ENCODE data around the gene BCHE. TPM values are rescaled to one million over a fixed set of nuclear protein-coding genes. Genes with fewer than 3 reads are reported as not detected.

Gene BCHE
- total RNA-seq, 4 donors from 2014 or later = 9.7 to 252 (median 33.4) TPM

DNA sequence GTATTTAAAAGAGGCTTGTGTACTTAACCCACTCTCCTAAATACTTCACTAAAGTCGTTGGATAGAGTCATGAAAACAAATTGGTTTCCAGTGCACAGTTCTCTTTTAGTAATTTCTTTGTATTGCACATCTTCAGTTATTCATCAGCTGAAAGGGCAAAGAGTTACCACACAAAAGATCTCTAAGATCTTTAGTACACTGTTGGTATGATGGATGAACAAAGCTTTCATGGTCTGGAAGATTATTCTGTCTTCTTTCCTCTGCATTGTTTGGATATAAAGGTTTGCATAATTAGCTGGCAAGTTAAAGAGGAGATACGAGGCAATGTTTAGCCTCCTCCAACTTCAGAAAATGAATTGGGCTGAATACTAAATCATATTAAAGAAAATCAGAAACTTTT, 40.5 kb downstream of the BCHE start:
- TF ChIP-seq POLR2A (IDR thresholded peaks at IDR 0.05) = no peak
- TF ChIP-seq, protein P1, sequence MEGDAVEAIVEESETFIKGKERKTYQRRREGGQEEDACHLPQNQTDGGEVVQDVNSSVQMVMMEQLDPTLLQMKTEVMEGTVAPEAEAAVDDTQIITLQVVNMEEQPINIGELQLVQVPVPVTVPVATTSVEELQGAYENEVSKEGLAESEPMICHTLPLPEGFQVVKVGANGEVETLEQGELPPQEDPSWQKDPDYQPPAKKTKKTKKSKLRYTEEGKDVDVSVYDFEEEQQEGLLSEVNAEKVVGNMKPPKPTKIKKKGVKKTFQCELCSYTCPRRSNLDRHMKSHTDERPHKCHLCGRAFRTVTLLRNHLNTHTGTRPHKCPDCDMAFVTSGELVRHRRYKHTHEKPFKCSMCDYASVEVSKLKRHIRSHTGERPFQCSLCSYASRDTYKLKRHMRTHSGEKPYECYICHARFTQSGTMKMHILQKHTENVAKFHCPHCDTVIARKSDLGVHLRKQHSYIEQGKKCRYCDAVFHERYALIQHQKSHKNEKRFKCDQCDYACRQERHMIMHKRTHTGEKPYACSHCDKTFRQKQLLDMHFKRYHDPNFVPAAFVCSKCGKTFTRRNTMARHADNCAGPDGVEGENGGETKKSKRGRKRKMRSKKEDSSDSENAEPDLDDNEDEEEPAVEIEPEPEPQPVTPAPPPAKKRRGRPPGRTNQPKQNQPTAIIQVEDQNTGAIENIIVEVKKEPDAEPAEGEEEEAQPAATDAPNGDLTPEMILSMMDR (IDR thresholded peaks at IDR 0.05) = no peak
- Histone ChIP-seq H3K27me3 (no peaks in the 10 kb centered on the region), H3K27ac (no peak overlapping the region), H3K9me3 (no peaks in the 10 kb centered on the region), H3K36me3 (no peaks in the 10 kb centered on the region), H3K4me1 (peaks cover 0 to 8% of the 10 kb centered on the region in 2 donors), H3K4me3 (no peak overlapping the region)
- no peak for DNase-seq
- intact Hi-C loops (cut with DNase I; ENCODE audit: low total_unique reads) = no loop called here

DNA sequence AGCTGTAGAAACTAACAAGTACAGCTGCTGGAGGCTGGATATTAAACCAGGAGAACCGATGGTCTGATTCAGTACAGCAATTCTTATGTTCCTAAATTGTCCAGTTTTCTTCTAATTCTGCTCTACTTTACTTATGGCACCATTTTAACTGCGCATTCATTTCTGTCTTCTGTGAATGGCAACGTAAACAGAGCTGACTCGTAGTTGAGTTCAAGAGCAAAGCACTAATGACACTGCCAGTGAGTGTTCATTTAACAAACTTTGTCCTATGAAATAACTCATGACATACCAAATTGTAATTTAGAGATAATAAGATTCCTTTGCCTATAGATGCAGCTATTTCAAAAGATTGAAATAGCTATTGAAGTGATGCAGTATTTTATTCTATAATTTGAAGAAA, 48.7 kb downstream of the BCHE start:
- intact Hi-C loops (cut with DNase I; ENCODE audit: low total_unique reads) = no loop called here
- DNase-seq = no peak
- TF ChIP-seq, protein P1 (IDR thresholded peaks at IDR 0.05) = no peak
- no peak for TF ChIP-seq POLR2A (IDR thresholded peaks at IDR 0.05)

DNA sequence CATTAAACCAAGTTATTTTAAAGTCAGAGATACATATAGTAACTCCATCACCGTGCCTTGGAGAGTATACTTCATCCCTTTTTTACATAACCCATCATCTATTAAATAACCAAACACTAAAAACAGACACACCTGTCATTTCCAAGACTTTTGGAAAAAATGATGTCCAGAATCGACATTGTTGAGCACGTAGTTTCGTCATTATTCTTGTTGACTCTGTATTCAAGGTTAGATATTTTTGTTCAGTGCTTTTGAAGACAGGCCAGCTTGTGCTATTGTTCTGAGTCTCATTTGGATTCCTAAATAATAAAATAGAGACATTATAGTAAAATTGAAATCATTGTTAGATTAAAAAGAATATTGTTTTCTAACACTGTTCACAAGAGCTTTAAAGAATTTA, 51.2 kb downstream of the BCHE start:
- H3K27ac ChIP-seq = no peak overlapping the region
- TF ChIP-seq POLR2A (IDR thresholded peaks at IDR 0.05) = no peak
- TF ChIP-seq, protein P1 (IDR thresholded peaks at IDR 0.05) = no peak
- H3K27me3 ChIP-seq = no peaks in the 10 kb centered on the region
- no peaks in the 10 kb centered on the region for H3K36me3 ChIP-seq
- DNase-seq = no peak
- no peaks in the 10 kb centered on the region for H3K9me3 ChIP-seq
- no peak overlapping the region for H3K4me3 ChIP-seq
- no peaks in the 10 kb centered on the region for H3K4me1 ChIP-seq
- intact Hi-C loops (cut with DNase I; ENCODE audit: low total_unique reads) = no loop called here

More for the DNA sequence above, 48.7 kb downstream of the BCHE start:
- no peaks in the 10 kb centered on the region for H3K9me3 ChIP-seq
- H3K4me3 ChIP-seq = no peak overlapping the region
- no peak overlapping the region for H3K27ac ChIP-seq
- no peaks in the 10 kb centered on the region for H3K4me1 ChIP-seq
- H3K27me3 ChIP-seq = no peaks in the 10 kb centered on the region
- H3K36me3 ChIP-seq = no peaks in the 10 kb centered on the region

DNA sequence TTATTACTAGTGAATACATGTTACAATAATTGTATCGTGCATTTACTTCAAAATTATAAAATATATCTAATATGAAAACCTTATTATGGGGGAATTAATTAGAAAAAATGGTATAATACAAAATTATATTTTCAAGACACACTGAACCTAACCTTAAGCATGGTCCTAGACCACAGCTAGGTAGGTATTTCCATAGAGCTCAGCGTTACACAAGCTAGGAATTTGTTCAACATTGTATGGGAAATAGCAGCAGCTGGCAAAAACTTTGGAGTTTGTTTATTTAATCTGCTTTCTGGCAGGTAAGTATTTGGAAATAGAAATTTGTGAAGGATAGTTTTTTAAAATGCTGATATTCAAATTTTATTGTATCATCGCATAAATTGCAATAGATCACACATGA, 52.9 kb downstream of the BCHE start:
- DNase-seq = no peak
- Histone ChIP-seq H3K4me3 (no peak overlapping the region), H3K36me3 (no peaks in the 10 kb centered on the region), H3K9me3 (no peaks in the 10 kb centered on the region), H3K4me1 (no peaks in the 10 kb centered on the region), H3K27me3 (no peaks in the 10 kb centered on the region), H3K27ac (no peak overlapping the region)
- no peak for TF ChIP-seq POLR2A (IDR thresholded peaks at IDR 0.05)
- TF ChIP-seq, protein P1 (IDR thresholded peaks at IDR 0.05) = no peak
- intact Hi-C loops (cut with DNase I; ENCODE audit: low total_unique reads) = no loop called here

DNA sequence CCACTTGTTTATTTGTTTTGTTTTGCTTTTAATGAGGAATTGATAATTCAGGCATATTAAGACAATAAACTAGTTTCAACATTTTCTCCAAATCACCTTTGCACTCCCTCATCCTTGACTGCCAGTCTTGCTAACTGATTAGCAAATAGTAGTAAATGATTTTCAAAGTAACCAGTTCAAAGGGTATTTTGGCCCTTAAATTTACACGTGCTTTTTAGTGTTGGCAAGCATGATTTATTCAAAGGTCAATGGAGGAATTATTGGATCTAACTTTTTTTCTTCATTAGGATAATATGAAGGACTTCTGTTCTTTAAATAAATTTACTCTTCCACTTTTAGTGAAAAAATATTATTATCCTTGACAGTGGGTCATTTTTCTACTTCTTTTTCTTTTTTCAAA, 53.8 kb downstream of the BCHE start:
- Histone ChIP-seq H3K27ac (no peak overlapping the region), H3K27me3 (no peaks in the 10 kb centered on the region), H3K9me3 (no peaks in the 10 kb centered on the region), H3K4me1 (no peaks in the 10 kb centered on the region), H3K36me3 (no peaks in the 10 kb centered on the region), H3K4me3 (no peak overlapping the region)
- intact Hi-C loops (cut with DNase I; ENCODE audit: low total_unique reads) = no loop called here
- TF ChIP-seq, protein P1 (IDR thresholded peaks at IDR 0.05) = no peak
- TF ChIP-seq POLR2A (IDR thresholded peaks at IDR 0.05) = no peak
- no peak for DNase-seq

Data from uterus (tissue), 4 donors.